Putamen (tissue), 1 donor: ENCODE measurements around the gene ASIC4.

Source experiments
- DNase-seq: peaks from one replicate; pipeline ENCODE4 v3.0.0-alpha.2; 2016; ENCODE audit warnings: low spot score

ASIC4 gene

GRCh38 chr2:219514196-219514761, at the start of gene ASIC4:
ASIC4 (plus strand) TSS chr2:219514482; CDS start chr2:219514725, 243 bp downstream.
- no peak for DNase-seq

- no peak for DNase-seq
These were observed 48.4 kb upstream of the ASIC4 start for GRCh38 chr2:219465659-219466561.

- DNase-seq: peak; percentile 44
These were observed 47.2 kb upstream of the ASIC4 start for GRCh38 chr2:219466816-219467735.

- DNase-seq: no peak
These were observed 46.6 kb upstream of the ASIC4 start for GRCh38 chr2:219467736-219468075.

GRCh38 chr2:219468410-219469185, 45.7 kb upstream of the ASIC4 start:
- no peak for DNase-seq

GRCh38 chr2:219469186-219469724, 45.0 kb upstream of the ASIC4 start:
- no peak for DNase-seq

- no peak for DNase-seq
These were observed 43.9 kb upstream of the ASIC4 start for GRCh38 chr2:219470429-219470828.

GRCh38 chr2:219471476-219472371, 42.6 kb upstream of the ASIC4 start:
- DNase-seq: no peak

GRCh38 chr2:219472629-219473187, 41.6 kb upstream of the ASIC4 start:
- no peak for DNase-seq

GRCh38 chr2:219473511-219473910, 40.8 kb upstream of the ASIC4 start:
- DNase-seq: no peak

GRCh38 chr2:219474285-219475060, 39.8 kb upstream of the ASIC4 start:
- peak; percentile 50 for DNase-seq

GRCh38 chr2:219475278-219475677, 39.0 kb upstream of the ASIC4 start:
- no peak for DNase-seq

GRCh38 chr2:219475697-219476651, 38.3 kb upstream of the ASIC4 start:
- DNase-seq: no peak

GRCh38 chr2:219476652-219477151, 37.6 kb upstream of the ASIC4 start:
- DNase-seq: no peak

GRCh38 chr2:219477179-219477578, 37.1 kb upstream of the ASIC4 start:
- DNase-seq: no peak

- no peak for DNase-seq
These were observed 36.5 kb upstream of the ASIC4 start for GRCh38 chr2:219477815-219478214.

- DNase-seq: no peak
These were observed 35.4 kb upstream of the ASIC4 start for GRCh38 chr2:219478916-219479315.

- DNase-seq: no peak
These were observed 34.3 kb upstream of the ASIC4 start for GRCh38 chr2:219480004-219480403.
